22Rv1 (cell line): Measurements from ENCODE around the gene TMEM259.

Experiments used
- ZFX ChIP-seq: fragments of 450-650 bp; IDR thresholded peaks from 2 replicates; pipeline ENCODE4 v1.6.1; 2017; ENCODE audit warnings: antibody characterized with exemption, borderline replicate concordance
- TF ChIP-seq, protein P1 (sequence below): fragments of 450-650 bp; IDR thresholded peaks from 2 replicates; pipeline ENCODE4 v1.5.1; 2017; ENCODE audit warnings: mild to moderate bottlenecking

- TF ChIP-seq, protein P1, sequence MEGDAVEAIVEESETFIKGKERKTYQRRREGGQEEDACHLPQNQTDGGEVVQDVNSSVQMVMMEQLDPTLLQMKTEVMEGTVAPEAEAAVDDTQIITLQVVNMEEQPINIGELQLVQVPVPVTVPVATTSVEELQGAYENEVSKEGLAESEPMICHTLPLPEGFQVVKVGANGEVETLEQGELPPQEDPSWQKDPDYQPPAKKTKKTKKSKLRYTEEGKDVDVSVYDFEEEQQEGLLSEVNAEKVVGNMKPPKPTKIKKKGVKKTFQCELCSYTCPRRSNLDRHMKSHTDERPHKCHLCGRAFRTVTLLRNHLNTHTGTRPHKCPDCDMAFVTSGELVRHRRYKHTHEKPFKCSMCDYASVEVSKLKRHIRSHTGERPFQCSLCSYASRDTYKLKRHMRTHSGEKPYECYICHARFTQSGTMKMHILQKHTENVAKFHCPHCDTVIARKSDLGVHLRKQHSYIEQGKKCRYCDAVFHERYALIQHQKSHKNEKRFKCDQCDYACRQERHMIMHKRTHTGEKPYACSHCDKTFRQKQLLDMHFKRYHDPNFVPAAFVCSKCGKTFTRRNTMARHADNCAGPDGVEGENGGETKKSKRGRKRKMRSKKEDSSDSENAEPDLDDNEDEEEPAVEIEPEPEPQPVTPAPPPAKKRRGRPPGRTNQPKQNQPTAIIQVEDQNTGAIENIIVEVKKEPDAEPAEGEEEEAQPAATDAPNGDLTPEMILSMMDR: no peak
- TF ChIP-seq ZFX: no peak
These were observed 34.8 kb downstream of the TMEM259 start for GRCh38 chr19:986083-986482.
